GM12872 (cell line): Measurements from ENCODE around the gene RPS15A.
A peak's percentile ranks its signal among the peaks of the same experiment; 100 is the strongest.

Experiments
- CTCF ChIP-seq: IDR thresholded peaks from 3 replicates; pipeline ENCODE4 v1.5.1; 2011; ENCODE audit warnings: low read depth, mild to moderate bottlenecking, low read length, moderate library complexity; ENCODE audit not compliant: insufficient read depth

The RPS15A gene

DNA sequence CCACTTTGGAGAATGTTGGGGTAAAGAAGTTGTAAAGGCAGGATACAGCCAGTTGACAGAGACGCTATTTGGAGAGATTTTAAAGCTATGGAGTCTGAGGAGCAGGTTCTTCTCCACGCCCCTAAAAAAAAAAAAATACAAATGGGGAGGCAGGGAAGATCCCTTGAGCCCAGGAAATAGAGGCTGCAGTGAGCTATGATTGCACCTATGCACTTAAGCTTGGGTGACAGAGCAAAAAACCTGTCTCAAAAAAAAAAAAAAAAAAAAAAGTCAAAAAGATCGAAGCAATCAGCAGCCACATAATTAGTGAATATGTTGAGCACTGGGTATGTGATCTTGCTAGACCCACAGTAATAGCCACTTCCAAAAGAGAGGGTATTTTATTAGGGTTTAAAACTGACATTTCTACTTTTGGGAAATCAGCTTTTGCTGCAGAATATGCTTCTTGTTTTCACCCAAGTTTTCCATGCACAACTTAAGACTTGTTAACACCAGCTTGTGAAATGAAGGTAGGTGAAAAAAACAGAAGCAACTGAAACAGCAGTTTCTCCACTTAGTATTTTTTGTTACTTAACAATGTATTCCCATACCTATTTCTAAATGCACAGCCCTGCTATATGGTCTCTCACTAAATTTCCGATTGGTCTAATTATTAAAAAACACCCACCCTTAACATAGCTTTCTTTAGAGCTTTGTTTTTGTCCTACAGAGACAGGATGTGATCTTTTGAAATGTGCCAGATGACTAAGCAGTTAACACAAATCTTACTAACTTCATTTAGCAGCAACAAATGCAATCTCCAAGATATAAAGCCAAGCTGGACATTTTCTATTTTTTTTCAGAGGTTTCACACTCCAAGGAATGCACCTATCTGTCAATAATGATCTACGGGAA is 13.7 kb upstream of the RPS15A start:
- no peak for TF ChIP-seq CTCF

DNA sequence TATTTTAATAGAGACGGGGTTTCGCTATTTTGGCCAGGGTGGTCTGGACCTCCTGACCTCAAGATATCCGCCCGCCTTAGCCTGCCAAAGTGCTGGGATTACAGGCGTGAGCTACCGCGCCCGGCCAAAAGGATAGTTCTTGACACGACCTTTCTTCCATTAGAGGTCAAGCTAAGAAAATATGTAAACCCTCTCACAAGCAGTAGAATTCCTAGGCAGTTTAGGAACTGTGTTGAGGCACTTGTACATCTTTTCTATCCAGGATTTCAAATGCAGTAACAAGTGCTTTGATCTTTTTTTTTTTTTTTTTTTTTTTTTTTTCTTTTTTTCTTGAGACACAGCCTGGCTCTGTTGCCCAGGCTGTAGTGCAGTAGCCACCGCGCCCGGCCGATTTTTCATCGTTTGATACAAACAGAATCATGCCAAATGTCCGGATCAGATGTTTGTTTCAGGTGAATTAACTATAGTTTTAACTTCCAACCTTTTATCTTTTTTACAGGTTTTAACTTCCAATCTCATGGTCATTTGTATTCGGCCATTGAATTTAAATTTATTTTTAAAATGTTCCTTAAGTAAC is 12.7 kb upstream of the RPS15A start:
- TF ChIP-seq CTCF, result no peak

GRCh38 chr16:18801145-18801972 is 11.2 kb upstream of the RPS15A start, which contains the start of gene ARL6IP1:
TSS of gene ARL6IP1 (minus strand) at chr16:18801549. CDS start at chr16:18801466, 83 bp downstream.
- TF ChIP-seq CTCF, result peak; percentile 91

GRCh38 chr16:18800775-18801144 is 10.6 kb upstream of the RPS15A start:
- TF ChIP-seq CTCF, result no peak

DNA sequence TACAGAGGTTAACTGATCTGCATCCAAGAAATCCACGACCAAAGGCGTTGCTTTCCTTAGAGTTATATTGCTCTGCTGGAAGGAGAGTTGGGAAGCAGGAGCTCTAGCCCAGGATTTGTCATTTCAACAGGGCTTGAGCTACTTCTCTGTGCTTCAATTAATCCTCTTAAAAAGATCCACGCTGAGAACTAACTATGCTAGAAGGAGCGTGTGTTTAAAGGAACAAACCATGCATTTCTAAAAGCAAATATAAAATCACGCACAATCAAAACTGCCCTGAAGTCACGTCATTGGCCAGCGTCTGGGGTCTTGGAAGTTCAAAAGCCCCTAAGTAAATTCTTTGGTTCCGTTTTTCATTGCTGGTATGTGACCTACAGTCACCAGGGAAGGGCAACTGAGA is 10.2 kb upstream of the RPS15A start:
- no peak for TF ChIP-seq CTCF

- TF ChIP-seq CTCF, result no peak
Measured at GRCh38 chr16:18799500-18799899, 9.4 kb upstream of the RPS15A start.

GRCh38 chr16:18797746-18798145 is 7.6 kb upstream of the RPS15A start:
- no peak for TF ChIP-seq CTCF
